HFFc6 (cell line): ENCODE data around the gene MAPKAPK3. TPM values are rescaled to one million over a fixed set of nuclear protein-coding genes. Genes with fewer than 3 reads are reported as not detected.
"Not testable (repeated sequence)": the region's sequence is repeated elsewhere in the genome, so short reads cannot be mapped to it uniquely, and the experiment has no call there.

Source experiments
- DNase-seq: peaks from one replicate; pipeline ENCODE4 v3.0.0-alpha.2; 2018
- H3K27ac Mint-ChIP-seq: 2 replicates; pipeline ENCODE4 v1.8.0; 2020; ENCODE audit warnings: mild to moderate bottlenecking, mixed read lengths
- H3K27me3 Mint-ChIP-seq: 2 replicates; pipeline ENCODE4 v1.8.0; 2021; ENCODE audit warnings: mild to moderate bottlenecking, moderate library complexity, mixed read lengths; ENCODE audit not compliant: insufficient read depth
- H3K36me3 Mint-ChIP-seq: 2 replicates; pipeline ENCODE4 v1.8.0; 2021; ENCODE audit warnings: low read depth, mixed read lengths
- H3K4me1 Mint-ChIP-seq: 2 replicates; pipeline ENCODE4 v1.8.0; 2020; ENCODE audit warnings: low read depth, mixed read lengths
- H3K4me3 Mint-ChIP-seq: 2 replicates; pipeline ENCODE4 v1.8.0; 2020; ENCODE audit warnings: mild to moderate bottlenecking, moderate library complexity, mixed read lengths
- H3K9me3 Mint-ChIP-seq: 2 replicates; pipeline ENCODE4 v1.8.0; 2020; ENCODE audit warnings: mild to moderate bottlenecking, mixed read lengths
- CTCF ChIP-seq: fragments of 200-600 bp; sonication (generic); IDR thresholded peaks from 2 replicates; pipeline ENCODE4 v1.5.0; 2021; ENCODE audit warnings: antibody characterized with exemption, mild to moderate bottlenecking
- total RNA-seq, 6 experiments: library from RNA; stranded (reverse); fragmentation: NEBNext Ultra II Directional; extraction: Animal tissue kit (Norgen Biotek cat#: 25700); gene quantifications; 2 replicates in 1 of 6; 3 replicates in 5 of 6; pipeline ENCODE4 v1.2.3, GENCODE V29; 2021

Gene MAPKAPK3
- total RNA-seq, 6 experiments from 2014 or later, result 60.5 to 65.5 (median 62.8) TPM

- Mint-ChIP-seq H3K4me1 (no peaks in the 10 kb centered on the region), H3K27me3 (peaks cover 21% of the 10 kb centered on the region), H3K27ac (no peak overlapping the region), H3K36me3 (no peaks in the 10 kb centered on the region), H3K4me3 (no peak overlapping the region), H3K9me3 (no peaks in the 10 kb centered on the region)
- no peak for DNase-seq
- no peak for TF ChIP-seq CTCF
These were observed 70.3 kb downstream of the MAPKAPK3 start for GRCh38 chr3:50687127-50687751.

DNA sequence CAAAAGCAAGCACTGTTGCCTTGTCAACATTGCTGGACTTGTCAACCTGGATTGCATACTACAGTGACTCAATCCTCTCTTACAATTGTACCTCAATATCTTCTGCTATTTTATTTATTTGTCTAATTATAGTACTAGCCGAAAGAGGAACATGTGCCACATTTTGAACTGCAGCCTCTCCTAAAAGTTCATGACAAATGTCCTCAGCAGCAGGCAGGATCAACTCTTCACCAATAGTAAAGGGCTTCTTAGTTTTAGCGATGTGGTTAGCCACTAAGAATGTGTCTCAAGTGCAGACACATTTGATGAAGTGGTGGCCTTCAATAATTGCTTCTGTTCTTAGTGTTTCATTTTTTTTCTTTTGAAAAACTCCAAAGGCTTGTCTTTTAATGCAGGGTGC is 71.0 kb downstream of the MAPKAPK3 start:
- no peak for DNase-seq
- H3K4me3 Mint-ChIP-seq, result no peak overlapping the region
- H3K27ac Mint-ChIP-seq, result no peak overlapping the region
- H3K36me3 Mint-ChIP-seq, result no peaks in the 10 kb centered on the region
- H3K27me3 Mint-ChIP-seq, result peaks cover 18% of the 10 kb centered on the region
- H3K9me3 Mint-ChIP-seq, result no peaks in the 10 kb centered on the region
- no peak for TF ChIP-seq CTCF
- H3K4me1 Mint-ChIP-seq, result no peaks in the 10 kb centered on the region

GRCh38 chr3:50688602-50689001 is 71.7 kb downstream of the MAPKAPK3 start:
- H3K4me1 Mint-ChIP-seq, H3K9me3 Mint-ChIP-seq, H3K4me3 Mint-ChIP-seq, DNase-seq, H3K36me3 Mint-ChIP-seq, H3K27ac Mint-ChIP-seq: not testable (repeated sequence)
- H3K27me3 Mint-ChIP-seq, result peaks cover 18% of the 10 kb centered on the region

- no peak overlapping the region for H3K4me3 Mint-ChIP-seq
These were observed 72.6 kb downstream of the MAPKAPK3 start for GRCh38 chr3:50689558-50689957.

DNA sequence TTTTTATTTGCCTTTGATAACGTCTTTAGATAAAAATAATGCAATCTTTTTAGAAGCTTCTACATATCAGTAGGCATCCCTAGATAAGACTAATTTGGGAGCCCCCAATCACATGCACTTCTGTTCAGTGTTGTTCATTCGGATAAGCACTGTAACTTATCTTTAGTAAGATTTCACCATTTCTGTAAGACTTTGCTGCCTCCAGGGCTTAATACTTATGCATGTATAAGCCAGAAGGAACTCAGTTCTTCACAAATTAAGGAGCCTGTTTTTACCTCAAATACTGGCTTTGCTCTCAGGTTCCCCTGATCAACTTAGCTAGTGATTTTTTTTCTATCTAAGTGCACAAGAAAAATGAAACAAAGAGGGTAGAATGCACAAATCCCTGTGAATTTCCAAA is 78.1 kb downstream of the MAPKAPK3 start:
- no peaks in the 10 kb centered on the region for H3K36me3 Mint-ChIP-seq
- H3K9me3 Mint-ChIP-seq, result peaks cover 3% of the 10 kb centered on the region; the same call in 1 of the 2 replicates
- no peak for DNase-seq

More at GRCh38 chr3:50689558-50689957, 72.6 kb downstream of the MAPKAPK3 start:
- H3K4me1 Mint-ChIP-seq, result no peaks in the 10 kb centered on the region
- no peak overlapping the region for H3K27ac Mint-ChIP-seq
- DNase-seq, result no peak
- no peaks in the 10 kb centered on the region for H3K36me3 Mint-ChIP-seq
- no peak for TF ChIP-seq CTCF
- peaks cover 16% of the 10 kb centered on the region; the same call in 1 of the 2 replicates for H3K27me3 Mint-ChIP-seq
- H3K9me3 Mint-ChIP-seq, result no peaks in the 10 kb centered on the region

More for the DNA sequence above, 78.1 kb downstream of the MAPKAPK3 start:
- H3K4me1 Mint-ChIP-seq, result no peaks in the 10 kb centered on the region
- no peak overlapping the region for H3K4me3 Mint-ChIP-seq
- peaks cover 12% of the 10 kb centered on the region; the same call in 1 of the 2 replicates for H3K27me3 Mint-ChIP-seq
- no peak for TF ChIP-seq CTCF
- H3K27ac Mint-ChIP-seq, result no peak overlapping the region
